ENCODE measurements around the gene ZNF18. TPM values are rescaled to one million over a fixed set of nuclear protein-coding genes. Genes with fewer than 3 reads are reported as not detected.

ZNF18 gene
- polyA plus RNA-seq, 1 donor (not counting 4 experiments of a cell fraction or from before 2014, with no cell fraction given), result 7.7 TPM

GRCh38 chr17:11990363-11990983 lies 6.8 kb downstream of the ZNF18 start:
- no peaks in the 10 kb centered on the region for H3K9me1 ChIP-seq (ENCODE audit: control insufficient read depth, extremely low read depth, insufficient read depth, low read length)
- peaks cover 0 to 9% of the 10 kb centered on the region in 2 experiments for H3K36me3 ChIP-seq (ENCODE audit: control insufficient read depth in 2 of 2, extremely low read depth in 1 of 2, insufficient read depth in 2 of 2, low read length in 2 of 2)
- H3K27ac ChIP-seq (ENCODE audit: control insufficient read depth, insufficient read depth, low read length), result no peak overlapping the region
- no peak overlapping the region for H3K4me2 ChIP-seq (ENCODE audit: control insufficient read depth, extremely low read depth, insufficient read depth, low read depth, low read length)
- dilution Hi-C loops (cut with MboI; ENCODE audit: extremely low pct_ligation_motif_present, low sequenced_read_pairs), result no loop called here
- FAIRE-seq (peak; percentile 63), DNase-seq (ENCODE audit: low read depth, low spot score) (no peak)
- H3K4me3 ChIP-seq (ENCODE audit: control insufficient read depth in 2 of 3, extremely low read depth in 1 of 3, insufficient read depth in 2 of 3, low read depth in 1 of 3, low read length in 3 of 3), result no peak overlapping the region
- peak overlapping the region; percentile 8 for H2AFZ ChIP-seq (ENCODE audit: control insufficient read depth, low read length)
- H3K79me2 ChIP-seq (ENCODE audit: control insufficient read depth, insufficient read depth, low read length), result peaks cover 2% of the 10 kb centered on the region
- H3K9ac ChIP-seq (ENCODE audit: control insufficient read depth, extremely low read depth, insufficient read depth, low read length), result no peak overlapping the region
- no peaks in the 10 kb centered on the region for H4K20me1 ChIP-seq (ENCODE audit: control insufficient read depth, extremely low read depth, insufficient read depth, low read length)
- no peaks in the 10 kb centered on the region for H3K27me3 ChIP-seq (ENCODE audit: control insufficient read depth, extremely low read depth, insufficient read depth, low read length)
- H3K4me1 ChIP-seq (ENCODE audit: control insufficient read depth, extremely low read depth, insufficient read depth, low read length), result no peaks in the 10 kb centered on the region
- no peak for TF ChIP-seq EZH2 (IDR thresholded peaks at IDR 0.05; ENCODE audit: low read length)
- TF ChIP-seq CTCF (optimal IDR thresholded peaks at IDR 0.05 in 1 of 3, IDR thresholded peaks at IDR 0.05 in 1 of 3, conservative IDR thresholded peaks at IDR 0.05 in 1 of 3; ENCODE audit: extremely low read depth in 1 of 3, insufficient read depth in 2 of 3, low read length in 3 of 3), result no peak
- no peaks in the 10 kb centered on the region for H3K9me3 ChIP-seq (ENCODE audit: control insufficient read depth, low read depth, low read length)

GRCh38 chr17:11986942-11987329 lies 10.3 kb downstream of the ZNF18 start:
- peak; percentile 57 for FAIRE-seq
- Histone ChIP-seq H3K79me2 (ENCODE audit: control insufficient read depth, insufficient read depth, low read length) (no peaks in the 10 kb centered on the region), H3K27ac (ENCODE audit: control insufficient read depth, insufficient read depth, low read length) (no peak overlapping the region), H3K9me3 (ENCODE audit: control insufficient read depth, low read depth, low read length) (no peaks in the 10 kb centered on the region), H3K4me1 (ENCODE audit: control insufficient read depth, extremely low read depth, insufficient read depth, low read length) (peaks cover 8% of the 10 kb centered on the region), H3K9me1 (ENCODE audit: control insufficient read depth, extremely low read depth, insufficient read depth, low read length) (no peaks in the 10 kb centered on the region), H3K27me3 (ENCODE audit: control insufficient read depth, extremely low read depth, insufficient read depth, low read length) (no peaks in the 10 kb centered on the region), H3K9ac (ENCODE audit: control insufficient read depth, extremely low read depth, insufficient read depth, low read length) (no peak overlapping the region), H3K4me3 (ENCODE audit: control insufficient read depth in 2 of 3, extremely low read depth in 1 of 3, insufficient read depth in 2 of 3, low read depth in 1 of 3, low read length in 3 of 3) (no peak overlapping the region), H3K36me3 (ENCODE audit: control insufficient read depth in 2 of 2, extremely low read depth in 1 of 2, insufficient read depth in 2 of 2, low read length in 2 of 2) (peaks cover 10 to 11% of the 10 kb centered on the region in 2 experiments), H4K20me1 (ENCODE audit: control insufficient read depth, extremely low read depth, insufficient read depth, low read length) (no peaks in the 10 kb centered on the region), H3K4me2 (ENCODE audit: control insufficient read depth, extremely low read depth, insufficient read depth, low read depth, low read length) (no peak overlapping the region), H2AFZ (ENCODE audit: control insufficient read depth, low read length) (no peak overlapping the region)
- TF ChIP-seq EZH2 (IDR thresholded peaks at IDR 0.05; ENCODE audit: low read length), result no peak
- peak in 2 of 3 experiments; percentile 34 to 61 for TF ChIP-seq CTCF (optimal IDR thresholded peaks at IDR 0.05 in 1 of 3, IDR thresholded peaks at IDR 0.05 in 1 of 3, conservative IDR thresholded peaks at IDR 0.05 in 1 of 3; ENCODE audit: extremely low read depth in 1 of 3, insufficient read depth in 2 of 3, low read length in 3 of 3)
- dilution Hi-C loops (cut with MboI; ENCODE audit: extremely low pct_ligation_motif_present, low sequenced_read_pairs), result no loop called here
- DNase-seq (ENCODE audit: low read depth, low spot score), result no peak

Data from keratinocyte (primary cell).